ENCODE measurements around the gene TRPM5. TPM values are rescaled to one million over a fixed set of nuclear protein-coding genes. Genes with fewer than 3 reads are reported as not detected.

Gene TRPM5
- total RNA-seq, 4 donors from 2014 or later, result not detected

- WGBS, 2 donors, result 78 to 80% methylated on average over 17 of the region's 17 CpGs
- H3K4me3 ChIP-seq (ENCODE audit: low read depth, poor library complexity, severe bottlenecking), result no peak overlapping the region
- TF ChIP-seq, protein P1, sequence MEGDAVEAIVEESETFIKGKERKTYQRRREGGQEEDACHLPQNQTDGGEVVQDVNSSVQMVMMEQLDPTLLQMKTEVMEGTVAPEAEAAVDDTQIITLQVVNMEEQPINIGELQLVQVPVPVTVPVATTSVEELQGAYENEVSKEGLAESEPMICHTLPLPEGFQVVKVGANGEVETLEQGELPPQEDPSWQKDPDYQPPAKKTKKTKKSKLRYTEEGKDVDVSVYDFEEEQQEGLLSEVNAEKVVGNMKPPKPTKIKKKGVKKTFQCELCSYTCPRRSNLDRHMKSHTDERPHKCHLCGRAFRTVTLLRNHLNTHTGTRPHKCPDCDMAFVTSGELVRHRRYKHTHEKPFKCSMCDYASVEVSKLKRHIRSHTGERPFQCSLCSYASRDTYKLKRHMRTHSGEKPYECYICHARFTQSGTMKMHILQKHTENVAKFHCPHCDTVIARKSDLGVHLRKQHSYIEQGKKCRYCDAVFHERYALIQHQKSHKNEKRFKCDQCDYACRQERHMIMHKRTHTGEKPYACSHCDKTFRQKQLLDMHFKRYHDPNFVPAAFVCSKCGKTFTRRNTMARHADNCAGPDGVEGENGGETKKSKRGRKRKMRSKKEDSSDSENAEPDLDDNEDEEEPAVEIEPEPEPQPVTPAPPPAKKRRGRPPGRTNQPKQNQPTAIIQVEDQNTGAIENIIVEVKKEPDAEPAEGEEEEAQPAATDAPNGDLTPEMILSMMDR (IDR thresholded peaks at IDR 0.05), result no peak
- TF ChIP-seq POLR2A (IDR thresholded peaks at IDR 0.05), result no peak
- DNase-seq (ENCODE audit: low spot score in 2 of 2), result peak; percentile 8 to 77
- intact Hi-C loops (cut with DNase I; ENCODE audit: low total_unique reads), result no loop called here
Measured at GRCh38 chr11:2471048-2471803, 26.9 kb upstream of the TRPM5 start.

- DNase-seq (ENCODE audit: low spot score in 2 of 2), result peak; percentile 4 to 25
- intact Hi-C loops (cut with DNase I; ENCODE audit: low total_unique reads), result no loop called here
- TF ChIP-seq, protein P1 (IDR thresholded peaks at IDR 0.05), result no peak
- WGBS, 2 donors, result 80% methylated on average over 7 of the region's 7 CpGs
- no peak overlapping the region for H3K4me3 ChIP-seq (ENCODE audit: low read depth, poor library complexity, severe bottlenecking)
Measured at GRCh38 chr11:2470495-2470894, 26.2 kb upstream of the TRPM5 start.

DNA sequence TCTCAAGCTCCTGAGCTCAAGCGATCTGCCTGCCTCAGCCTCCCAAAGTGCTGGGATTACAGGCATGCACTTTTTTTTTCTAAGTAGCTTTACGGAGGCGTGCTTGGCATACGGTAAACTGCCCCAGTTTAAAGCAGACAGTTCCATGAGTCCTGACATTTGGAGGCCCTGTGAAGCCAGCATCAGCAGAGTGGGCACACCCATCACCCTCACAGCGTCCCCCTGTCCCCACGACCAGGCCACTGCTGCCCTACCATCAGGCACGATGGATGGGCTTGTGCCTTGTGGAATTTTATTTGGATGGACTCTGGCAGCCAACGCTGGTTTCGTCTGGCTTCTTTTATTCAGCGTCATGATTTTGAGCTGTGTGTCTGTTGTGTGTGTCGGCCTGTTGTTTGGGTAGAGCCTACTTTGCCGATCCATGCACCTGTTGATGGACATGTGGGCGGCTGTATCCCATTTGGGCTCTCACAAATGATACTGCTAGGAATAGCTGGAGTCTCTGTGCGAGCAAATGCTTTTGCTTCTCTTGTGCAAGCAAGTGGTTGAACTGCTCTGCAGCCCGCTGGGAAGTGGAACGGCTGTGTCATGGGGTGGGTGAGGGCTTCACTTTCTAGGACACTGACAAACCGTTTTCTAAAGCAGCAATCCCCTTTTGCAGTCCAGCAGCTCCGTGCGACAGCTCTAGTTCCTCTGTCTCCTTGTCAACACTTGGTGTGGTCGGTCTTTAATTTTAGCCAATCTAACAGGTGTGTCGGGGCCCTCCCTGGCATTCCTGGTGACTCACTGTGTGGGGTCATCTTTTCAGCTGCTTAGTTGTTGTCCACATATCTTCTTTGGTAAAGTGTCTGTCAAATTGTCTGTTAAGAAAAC is 24.3 kb upstream of the TRPM5 start:
- 80 to 83% methylated on average over 21 of the region's 21 CpGs for WGBS, 2 donors
- intact Hi-C loops (cut with DNase I; ENCODE audit: low total_unique reads), result no loop called here
- peak; percentile 4 to 60 for DNase-seq (ENCODE audit: low spot score in 2 of 2)
- no peak for TF ChIP-seq POLR2A (IDR thresholded peaks at IDR 0.05)
- TF ChIP-seq, protein P1 (IDR thresholded peaks at IDR 0.05), result no peak
- no peak overlapping the region for H3K4me3 ChIP-seq (ENCODE audit: low read depth, poor library complexity, severe bottlenecking)

- intact Hi-C loops (cut with DNase I; ENCODE audit: low total_unique reads), result no loop called here
- DNase-seq (ENCODE audit: low spot score in 2 of 2), result peak in 1 of 2 donors; percentile 60
- WGBS, 2 donors, result 89 to 95% methylated on average over 5 to 7 of the region's 7 CpGs
- no peak overlapping the region for H3K4me3 ChIP-seq (ENCODE audit: low read depth, poor library complexity, severe bottlenecking)
- no peak for TF ChIP-seq POLR2A (IDR thresholded peaks at IDR 0.05)
- TF ChIP-seq, protein P1 (IDR thresholded peaks at IDR 0.05), result no peak
Measured at GRCh38 chr11:2467695-2468055, 23.4 kb upstream of the TRPM5 start.

- peak in 1 of 2 donors; percentile 75 for DNase-seq (ENCODE audit: low spot score in 2 of 2)
- intact Hi-C loops (cut with DNase I; ENCODE audit: low total_unique reads), result no loop called here
- H3K4me3 ChIP-seq (ENCODE audit: low read depth, poor library complexity, severe bottlenecking), result no peak overlapping the region
- WGBS, 2 donors, result 77 to 80% methylated on average over 15 to 16 of the region's 16 CpGs
- TF ChIP-seq POLR2A (IDR thresholded peaks at IDR 0.05), result no peak
- TF ChIP-seq, protein P1 (IDR thresholded peaks at IDR 0.05), result no peak
Measured at GRCh38 chr11:2466869-2467694, 22.8 kb upstream of the TRPM5 start.
